GM10248 (cell line): ENCODE data around the gene POFUT1.

Experiments used
- CTCF ChIA-PET: fragments of 300-600 bp; sonication (Branson Sonifier 250); formaldehyde crosslinking; extraction: SDS; loops from one replicate; lab custom pipeline; 2021; ENCODE audit warnings: antibody characterized with exemption; lab: Yijun Ruan, JAX
- POLR2A ChIA-PET: fragments of 350-650 bp; sonication (Branson Sonifier 250); formaldehyde crosslinking; extraction: SDS; loops from one replicate; lab custom pipeline; 2020; ENCODE audit warnings: antibody characterized with exemption; lab: Yijun Ruan, JAX
- DNase-seq: peaks from one replicate; pipeline ENCODE4 v3.0.0; 2012; ENCODE audit errors: extremely low spot score
- TF ChIP-seq, protein P1 (sequence below): IDR thresholded peaks from 2 replicates; pipeline ENCODE4 v1.5.1; 2012; ENCODE audit warnings: mild to moderate bottlenecking, low read depth; ENCODE audit errors: extremely low read depth, missing control alignments, control extremely low read depth

The POFUT1 gene

GRCh38 chr20:32203356-32204204 lies 4.1 kb upstream of the POFUT1 start:
- ChIA-PET POLR2A (no interaction called here), CTCF (interaction anchor here (1.0 kb wide), 2 partner anchors 14 to 236 kb away, joined by 3 read pairs; no protein-coding TSS in a partner anchor)
- TF ChIP-seq, protein P1, sequence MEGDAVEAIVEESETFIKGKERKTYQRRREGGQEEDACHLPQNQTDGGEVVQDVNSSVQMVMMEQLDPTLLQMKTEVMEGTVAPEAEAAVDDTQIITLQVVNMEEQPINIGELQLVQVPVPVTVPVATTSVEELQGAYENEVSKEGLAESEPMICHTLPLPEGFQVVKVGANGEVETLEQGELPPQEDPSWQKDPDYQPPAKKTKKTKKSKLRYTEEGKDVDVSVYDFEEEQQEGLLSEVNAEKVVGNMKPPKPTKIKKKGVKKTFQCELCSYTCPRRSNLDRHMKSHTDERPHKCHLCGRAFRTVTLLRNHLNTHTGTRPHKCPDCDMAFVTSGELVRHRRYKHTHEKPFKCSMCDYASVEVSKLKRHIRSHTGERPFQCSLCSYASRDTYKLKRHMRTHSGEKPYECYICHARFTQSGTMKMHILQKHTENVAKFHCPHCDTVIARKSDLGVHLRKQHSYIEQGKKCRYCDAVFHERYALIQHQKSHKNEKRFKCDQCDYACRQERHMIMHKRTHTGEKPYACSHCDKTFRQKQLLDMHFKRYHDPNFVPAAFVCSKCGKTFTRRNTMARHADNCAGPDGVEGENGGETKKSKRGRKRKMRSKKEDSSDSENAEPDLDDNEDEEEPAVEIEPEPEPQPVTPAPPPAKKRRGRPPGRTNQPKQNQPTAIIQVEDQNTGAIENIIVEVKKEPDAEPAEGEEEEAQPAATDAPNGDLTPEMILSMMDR = no peak
- no peak for DNase-seq

GRCh38 chr20:32204205-32205109 lies 3.2 kb upstream of the POFUT1 start:
- TF ChIP-seq, protein P1 = no peak
- ChIA-PET CTCF (interaction anchor here (1.0 to 1.5 kb wide), 4 partner anchors 8 to 281 kb away, joined by 3 to 5 read pairs (median 4); no protein-coding TSS in a partner anchor), POLR2A (no interaction called here)
- peak; percentile 41 for DNase-seq

- TF ChIP-seq, protein P1 = no peak
- DNase-seq = no peak
- POLR2A ChIA-PET = interaction anchor here (0.6 kb wide), 1 partner anchor 50 kb away, joined by 3 read pairs; no protein-coding TSS in a partner anchor
- CTCF ChIA-PET = interaction anchor here (1.1 to 1.5 kb wide), 4 partner anchors 9 to 352 kb away, joined by 3 to 5 read pairs (median 4); no protein-coding TSS in a partner anchor
Measured at GRCh38 chr20:32205110-32205842, 2.4 kb upstream of the POFUT1 start.

GRCh38 chr20:32205843-32206759 lies 1.6 kb upstream of the POFUT1 start:
- CTCF ChIA-PET = interaction anchor here (1.1 to 1.5 kb wide), 4 partner anchors 10 to 353 kb away, joined by 3 to 5 read pairs (median 4); no protein-coding TSS in a partner anchor
- POLR2A ChIA-PET = no interaction called here

More at GRCh38 chr20:32205843-32206759, 1.6 kb upstream of the POFUT1 start:
- TF ChIP-seq, protein P1 = no peak
- no peak for DNase-seq
